NCI-H82 treated with DMSO at 0.1 percent for 48 hours (cell line): ENCODE measurements around the gene MACF1.
"Not testable (repeated sequence)": the region's sequence is repeated elsewhere in the genome, so short reads cannot be mapped to it uniquely, and the experiment has no call there.

Experiments
- DNase-seq: peaks from one replicate; lab custom pipeline; 2025; ENCODE audit not compliant: unreplicated experiment; lab: John Stamatoyannopoulos, UW

Gene MACF1

DNA sequence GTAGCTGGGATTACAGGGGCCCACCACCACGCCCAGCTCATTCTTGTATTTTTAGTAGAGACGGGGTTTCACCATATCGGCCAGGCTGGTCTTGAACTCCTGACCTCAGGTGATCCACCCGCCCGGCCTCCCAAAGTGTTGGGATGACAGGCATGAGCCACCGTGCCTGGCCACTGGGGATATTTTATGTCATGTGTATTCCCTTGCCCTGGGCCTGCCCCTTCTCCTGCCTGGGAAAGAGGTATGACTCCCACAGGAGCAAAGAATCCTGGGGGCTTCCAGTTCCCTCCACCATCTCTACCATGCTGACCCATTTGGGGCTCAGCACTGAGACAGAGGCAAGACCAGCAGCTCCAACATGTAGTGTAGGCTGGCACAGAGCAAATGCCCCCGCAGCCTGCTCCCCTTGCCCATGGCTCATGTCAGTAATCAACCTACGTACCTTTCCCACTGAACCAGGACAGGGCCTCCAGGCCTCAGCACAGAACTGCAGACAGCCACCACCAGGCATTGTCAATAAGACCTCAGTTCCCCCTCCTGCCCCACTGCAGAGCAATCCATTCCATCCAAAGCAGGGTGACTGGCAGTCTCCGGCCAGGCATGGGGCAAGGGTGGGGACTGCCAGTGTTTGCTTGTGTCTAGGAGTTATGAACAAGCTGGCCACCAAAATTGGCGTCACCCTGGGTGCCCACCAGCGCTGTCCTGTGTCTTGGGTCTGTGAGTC lies 322.1 kb downstream of the MACF1 start:
- no peak for DNase-seq

DNA sequence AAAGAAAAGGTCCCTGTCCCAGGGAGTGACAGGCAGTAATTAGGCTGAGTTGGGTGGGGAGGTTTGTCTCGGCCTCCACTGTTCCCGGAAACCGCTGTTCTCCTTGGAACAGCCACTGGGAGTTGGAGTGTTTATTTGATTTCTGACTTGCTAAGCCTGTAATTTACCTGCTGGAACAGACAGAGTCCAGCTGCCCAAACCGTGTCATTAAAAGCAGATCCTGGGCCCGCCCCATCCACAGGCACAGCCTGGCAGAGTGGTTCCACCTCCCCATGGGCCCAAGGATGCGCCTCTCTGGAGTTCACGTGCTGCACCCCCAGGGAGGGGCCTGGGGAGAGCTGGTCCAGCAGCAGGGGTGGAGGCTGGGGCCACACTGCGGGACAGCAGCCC lies 322.7 kb downstream of the MACF1 start:
- not testable (repeated sequence) for DNase-seq

DNA sequence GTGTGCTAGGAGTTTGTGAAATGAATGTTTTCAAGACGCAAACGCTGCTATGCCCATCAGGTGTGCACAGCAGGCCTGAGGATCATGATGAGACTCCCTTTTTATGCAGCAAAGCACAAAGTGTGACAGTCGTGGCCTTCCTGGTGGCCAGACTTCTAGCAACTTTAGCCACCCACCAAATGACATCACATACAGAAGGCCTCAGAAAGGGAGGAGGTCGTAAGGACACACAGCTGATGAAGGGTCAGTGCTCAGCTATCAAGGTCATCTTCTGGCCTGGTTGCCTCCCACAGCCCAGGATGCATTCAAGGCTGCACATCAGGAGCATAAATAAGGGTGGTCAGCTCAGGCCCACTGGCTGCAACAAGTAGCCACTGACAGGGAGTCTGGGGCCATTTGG lies 323.6 kb downstream of the MACF1 start:
- DNase-seq, result no peak

DNA sequence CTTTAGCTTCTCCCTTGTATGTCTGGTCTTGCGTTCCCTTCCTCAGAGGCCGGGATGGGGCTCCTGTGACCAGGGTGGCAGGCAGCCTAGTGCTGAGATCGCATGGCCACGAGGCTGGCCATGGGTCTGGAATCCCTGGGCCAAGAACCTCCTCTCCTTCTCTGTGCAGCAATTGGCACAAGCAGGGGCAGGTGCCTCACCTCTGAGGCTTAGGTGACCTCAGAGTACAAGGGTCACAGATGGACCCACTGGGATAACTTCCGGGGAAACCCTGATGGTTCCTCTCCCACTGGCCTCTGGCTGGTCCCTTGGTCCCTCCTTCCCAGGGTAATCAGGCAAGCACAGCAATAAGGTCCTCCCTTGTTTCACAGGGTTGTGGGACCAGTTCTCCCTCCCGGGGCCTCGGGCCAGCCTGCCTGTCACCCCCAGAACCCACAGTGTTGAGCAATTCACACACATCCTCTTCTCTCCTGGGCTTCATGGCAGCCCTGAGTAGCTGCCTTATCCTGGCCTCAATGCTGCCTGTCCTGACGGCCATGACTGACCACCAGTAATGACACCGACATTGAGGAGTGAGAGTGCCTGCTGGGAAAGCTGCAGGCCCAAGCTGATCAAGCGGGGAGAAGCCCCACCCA lies 325.5 kb downstream of the MACF1 start:
- no peak for DNase-seq

DNA sequence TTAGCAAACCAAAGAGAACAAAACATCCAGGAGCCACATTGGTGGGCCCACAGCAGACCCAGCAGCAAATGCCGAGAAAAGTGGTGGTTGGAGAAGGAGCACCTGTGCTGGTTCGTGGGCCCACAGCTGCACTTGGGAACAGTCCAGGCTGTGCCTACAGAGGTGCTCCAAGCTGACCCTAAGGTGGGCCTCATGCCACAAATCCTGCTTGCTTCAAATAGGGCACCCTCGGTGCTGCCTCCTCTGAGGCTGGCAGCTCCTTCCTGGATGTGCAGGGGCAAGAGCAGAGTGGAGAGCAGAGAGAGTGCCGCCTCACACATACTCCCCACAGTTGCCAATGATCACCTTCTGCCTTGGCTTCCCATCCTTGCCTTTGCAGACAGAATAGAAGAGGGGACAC lies 327.0 kb downstream of the MACF1 start:
- no peak for DNase-seq

DNA sequence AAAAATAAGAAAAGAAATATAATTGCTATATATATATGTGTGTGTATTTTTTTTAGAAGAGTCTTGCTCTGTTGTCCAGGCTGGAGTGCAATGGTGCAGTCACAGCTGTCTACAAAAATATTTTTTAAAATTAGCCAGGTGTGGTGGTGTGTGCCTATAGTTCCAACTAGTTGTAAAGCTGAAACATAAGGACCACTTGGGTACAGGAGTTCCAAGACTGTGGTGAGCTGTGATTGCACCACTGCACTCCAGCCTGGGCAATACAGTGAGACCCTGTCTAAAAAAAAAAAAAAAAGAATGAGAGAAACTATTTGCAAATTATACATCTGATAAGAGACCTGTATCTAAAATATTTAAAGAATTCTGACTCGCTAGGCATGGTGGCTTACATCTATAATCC lies 328.9 kb downstream of the MACF1 start:
- DNase-seq, result no peak
